Measurements from ENCODE around the gene AIRE. TPM values are rescaled to one million over a fixed set of nuclear protein-coding genes. Genes with fewer than 3 reads are reported as not detected.

Gene AIRE
- total RNA-seq, 2 donors from 2014 or later: 1.0 TPM; not detected in 1

GRCh38 chr21:44293551-44294231 lies 8.0 kb downstream of the AIRE start:
- H3K4me3 ChIP-seq: no peak overlapping the region
- intact Hi-C loops (cut with DNase I): no loop called here
- H3K27ac ChIP-seq: no peak overlapping the region
- no peaks in the 10 kb centered on the region for H3K27me3 ChIP-seq
- no peak for ATAC-seq
- WGBS, 2 donors: 74 to 80% methylated on average over 15 to 31 of the region's 33 CpGs
- no peaks in the 10 kb centered on the region for H3K9me3 ChIP-seq
- H3K4me1 ChIP-seq: peaks cover 8% of the 10 kb centered on the region
- no peaks in the 10 kb centered on the region for H3K36me3 ChIP-seq (replicated peaks in 1 of 2; ENCODE audit: insufficient read depth in 1 of 2, low read depth in 2 of 2)
- no peak for DNase-seq
- no peak for TF ChIP-seq POLR2A (IDR thresholded peaks at IDR 0.05)
- no peak for TF ChIP-seq CTCF (IDR thresholded peaks at IDR 0.05)

- DNase-seq: peak in 3 of 4 donors; percentile 44 to 46 (median 45)
- intact Hi-C loops (cut with DNase I): no loop called here
- H3K27me3 ChIP-seq: no peaks in the 10 kb centered on the region
- TF ChIP-seq POLR2A (IDR thresholded peaks at IDR 0.05): no peak
- TF ChIP-seq CTCF (IDR thresholded peaks at IDR 0.05): no peak
- H3K4me1 ChIP-seq: peaks cover 14% of the 10 kb centered on the region
- H3K36me3 ChIP-seq (replicated peaks in 1 of 2; ENCODE audit: insufficient read depth in 1 of 2, low read depth in 2 of 2): no peaks in the 10 kb centered on the region
- ATAC-seq: no peak
- H3K9me3 ChIP-seq: no peaks in the 10 kb centered on the region
- no peak overlapping the region for H3K27ac ChIP-seq
- 52% methylated on average over 21 of the region's 26 CpGs; no CpG with 5 or more reads in 1 of the 2 donors for WGBS, 2 donors
- no peak overlapping the region for H3K4me3 ChIP-seq
Measured at GRCh38 chr21:44294391-44295162, 8.9 kb downstream of the AIRE start.

- intact Hi-C loops (cut with DNase I): no loop called here
- Histone ChIP-seq H3K27ac (no peak overlapping the region), H3K4me3 (no peak overlapping the region), H3K27me3 (no peaks in the 10 kb centered on the region), H3K9me3 (no peaks in the 10 kb centered on the region), H3K4me1 (peaks cover 15% of the 10 kb centered on the region), H3K36me3 (replicated peaks in 1 of 2; ENCODE audit: insufficient read depth in 1 of 2, low read depth in 2 of 2) (no peaks in the 10 kb centered on the region)
- no peak for DNase-seq
- no peak for ATAC-seq
- 50 to 67% methylated on average over 9 to 13 of the region's 14 CpGs for WGBS, 2 donors
- TF ChIP-seq CTCF (IDR thresholded peaks at IDR 0.05) (no peak), POLR2A (IDR thresholded peaks at IDR 0.05) (no peak)
Measured at GRCh38 chr21:44295163-44295573, 9.5 kb downstream of the AIRE start.

GRCh38 chr21:44295646-44296045 lies 10.0 kb downstream of the AIRE start:
- TF ChIP-seq CTCF (IDR thresholded peaks at IDR 0.05) (no peak), POLR2A (IDR thresholded peaks at IDR 0.05) (no peak)
- peaks cover 17% of the 10 kb centered on the region for H3K4me1 ChIP-seq
- H3K9me3 ChIP-seq: no peaks in the 10 kb centered on the region
- ATAC-seq (no peak), DNase-seq (no peak)
- H3K36me3 ChIP-seq (replicated peaks in 1 of 2; ENCODE audit: insufficient read depth in 1 of 2, low read depth in 2 of 2): no peaks in the 10 kb centered on the region
- H3K27me3 ChIP-seq: no peaks in the 10 kb centered on the region
- no peak overlapping the region for H3K4me3 ChIP-seq
- H3K27ac ChIP-seq: no peak overlapping the region
- 66% methylated on average over 10 of the region's 10 CpGs; no CpG with 5 or more reads in 1 of the 2 donors for WGBS, 2 donors
- intact Hi-C loops (cut with DNase I): no loop called here
